CD14-positive monocyte (primary cell): ENCODE data around the gene RTN4RL1. TPM values are rescaled to one million over a fixed set of nuclear protein-coding genes. Genes with fewer than 3 reads are reported as not detected.

ENCODE experiments used
- DNase-seq, 3 donors: peaks; one replicate each; pipeline ENCODE4 v3.0.0-alpha.2; 2011 to 2022
- H2AFZ ChIP-seq: 2 replicates; pipeline ENCODE4 v1.6.0; 2012; ENCODE audit warnings: mild to moderate bottlenecking, low read depth, low read length, inconsistent platforms; ENCODE audit not compliant: insufficient read depth, poor library complexity, severe bottlenecking
- H3K27ac ChIP-seq, 2 donors: 1 replicate in 1 of 2; 2 replicates in 1 of 2; pipeline ENCODE4 v1.5.1; 2012 to 2013; ENCODE audit warnings: low read length in 2 of 2, control low read depth in 1 of 2, inconsistent platforms in 1 of 2, low read depth in 1 of 2, mild to moderate bottlenecking in 1 of 2
- H3K27me3 ChIP-seq, 2 donors: one replicate each; pipeline versions ENCODE4 v1.6.0 to v1.6.1; 2011 to 2013; ENCODE audit warnings: low read length in 2 of 2; ENCODE audit not compliant: control insufficient read depth in 2 of 2, insufficient read depth in 2 of 2
- H3K36me3 ChIP-seq, 2 donors: replicated peaks in 1 of 2; 1 replicate in 1 of 2; 2 replicates in 1 of 2; pipeline versions ENCODE4 v1.5.1 to v1.6.1; 2012 to 2013; ENCODE audit warnings: low read length in 2 of 2, control low read depth in 1 of 2, inconsistent platforms in 1 of 2, mild to moderate bottlenecking in 1 of 2; ENCODE audit not compliant: insufficient read depth in 2 of 2, control insufficient read depth in 1 of 2
- H3K4me1 ChIP-seq, 2 donors: 1 replicate in 1 of 2; 2 replicates in 1 of 2; pipeline versions ENCODE4 v1.5.1 to v1.6.1; 2012 to 2013; ENCODE audit warnings: low read length in 2 of 2, control low read depth in 1 of 2, inconsistent platforms in 1 of 2, mild to moderate bottlenecking in 1 of 2, moderate library complexity in 1 of 2; ENCODE audit not compliant: insufficient read depth in 2 of 2, control insufficient read depth in 1 of 2
- H3K4me2 ChIP-seq: replicated peaks from 2 replicates; pipeline ENCODE3; 2012; ENCODE audit warnings: low read length, moderate library complexity, mild to moderate bottlenecking; ENCODE audit not compliant: poor library complexity, severe bottlenecking; ENCODE audit errors: extremely low read depth
- H3K4me3 ChIP-seq, 3 experiments: fragments of 200-600 bp in 1 of 3; sonication (generic) in 1 of 3; replicated peaks in 1 of 3; 1 replicate in 2 of 3; 2 replicates in 1 of 3; pipeline ENCODE4 v1.5.1; 2011 to 2013; ENCODE audit warnings: low read length in 3 of 3, mild to moderate bottlenecking in 3 of 3, control low read depth in 2 of 3, low read depth in 2 of 3, inconsistent platforms in 1 of 3, moderate library complexity in 1 of 3
- H3K79me2 ChIP-seq: 2 replicates; pipeline ENCODE4 v1.6.0; 2012; ENCODE audit warnings: mild to moderate bottlenecking, control low read depth, inconsistent platforms, low read length, moderate library complexity; ENCODE audit not compliant: insufficient read depth
- H3K9ac ChIP-seq: 2 replicates; pipeline ENCODE4 v1.6.0; 2017; ENCODE audit warnings: low read length, mild to moderate bottlenecking; ENCODE audit not compliant: insufficient read depth, poor library complexity, severe bottlenecking
- H3K9me3 ChIP-seq, 2 donors: replicated peaks in 1 of 2; 1 replicate in 1 of 2; 2 replicates in 1 of 2; pipeline versions ENCODE4 v1.5.1 to v1.6.1; 2012 to 2013; ENCODE audit warnings: low read length in 2 of 2, control low read depth in 1 of 2; ENCODE audit not compliant: control insufficient read depth in 1 of 2, insufficient read depth in 1 of 2
- H4K20me1 ChIP-seq: 2 replicates; pipeline ENCODE4 v1.6.0; 2012; ENCODE audit warnings: mild to moderate bottlenecking, low read length, control low read depth, moderate library complexity; ENCODE audit not compliant: insufficient read depth
- H3K27ac Mint-ChIP-seq, 7 donors: one replicate each; pipeline ENCODE4 v1.8.0; 2020; ENCODE audit warnings: mild to moderate bottlenecking in 7 of 7, mixed read lengths in 7 of 7, moderate library complexity in 6 of 7, inconsistent platforms in 2 of 7
- H3K27me3 Mint-ChIP-seq, 3 donors: one replicate each; pipeline ENCODE4 v1.8.0; 2021 to 2022; ENCODE audit warnings: low read depth in 3 of 3, mild to moderate bottlenecking in 3 of 3, mixed read lengths in 3 of 3, moderate library complexity in 3 of 3, inconsistent platforms in 1 of 3
- H3K36me3 Mint-ChIP-seq, 2 donors: one replicate each; pipeline ENCODE4 v1.8.0; 2020; ENCODE audit warnings: mixed read lengths in 2 of 2, inconsistent platforms in 1 of 2, mild to moderate bottlenecking in 1 of 2
- H3K4me1 Mint-ChIP-seq: one replicate; pipeline ENCODE4 v1.8.0; 2020; ENCODE audit warnings: mild to moderate bottlenecking, mixed read lengths
- H3K4me3 Mint-ChIP-seq, 2 donors: one replicate each; pipeline ENCODE4 v1.8.0; 2020; ENCODE audit warnings: mild to moderate bottlenecking in 2 of 2, mixed read lengths in 2 of 2, moderate library complexity in 1 of 2
- H3K9me3 Mint-ChIP-seq, 7 donors: one replicate each; pipeline ENCODE4 v1.8.0; 2020 to 2022; ENCODE audit warnings: mixed read lengths in 7 of 7, mild to moderate bottlenecking in 6 of 7, moderate library complexity in 6 of 7, inconsistent platforms in 2 of 7
- WGBS: methylation state at CpG from one replicate; pipeline ENCODE4 v1.1.5; 2013; ENCODE audit warnings: missing lambda C conversion rate; ENCODE audit not compliant: insufficient coverage; 5-methylcytosine and 5-hydroxymethylcytosine counted together
- intact Hi-C, 2 donors: fragments of 100-400 bp; cut with micrococcal nuclease; formaldehyde crosslinking; loops; one replicate each; pipeline versions ENCODE4 v1.15.0 to v1.15.1; 2023
- polyA plus RNA-seq, 3 donors: library from polyadenylated mRNA; depleted of rRNA in 1 of 3; unstranded in 2 of 3; stranded (reverse) in 1 of 3; fragments of 300-500 nt in 2 of 3; fragments of >200 nt in 1 of 3; fragmentation: Illumina TruSeq in 2 of 3; gene quantifications; 1 replicate in 2 of 3; 2 replicates in 1 of 3; pipeline ENCODE4 v1.2.3, GENCODE V29; 2012 to 2021
- TF ChIP-seq, protein P1 (sequence below): fragments of 200-600 bp; IDR thresholded peaks from one replicate; pipeline ENCODE4 v1.8.0; 2022; ENCODE audit warnings: antibody characterized with exemption, mild to moderate bottlenecking

RTN4RL1 gene
- polyA plus RNA-seq, 3 donors = 0.07 to 0.29 (median 0.11) TPM

DNA sequence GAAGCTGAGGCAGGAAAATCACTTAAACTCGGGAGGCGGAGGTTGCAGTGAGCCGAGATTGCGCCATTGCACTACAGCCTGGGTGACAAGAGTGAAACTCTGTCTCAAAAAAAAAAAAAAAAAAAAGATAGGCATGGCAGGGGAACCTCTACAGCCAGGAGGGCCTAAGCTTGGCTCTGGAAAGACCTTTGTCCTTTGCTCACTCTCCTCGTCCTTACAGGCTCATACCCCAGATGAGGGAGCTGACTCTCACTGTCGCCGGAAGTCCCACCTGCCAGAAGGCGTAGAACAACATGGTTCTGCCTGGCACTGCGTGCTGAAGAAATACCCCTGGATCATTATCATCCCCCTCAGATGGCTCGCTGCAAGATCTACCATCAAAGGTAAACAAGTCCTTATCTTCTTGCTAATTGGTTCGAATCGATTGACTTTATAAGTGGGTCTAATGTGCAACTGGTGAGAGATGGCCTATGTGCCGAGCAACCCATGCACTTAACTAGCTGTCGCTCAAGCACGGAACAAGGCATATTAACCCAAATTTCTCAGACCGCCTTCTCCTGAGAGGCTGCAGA is 29.7 kb downstream of the RTN4RL1 start:
- H3K4me3 Mint-ChIP-seq = no peak overlapping the region
- no peak overlapping the region for H3K27ac Mint-ChIP-seq
- DNase-seq = no peak
- TF ChIP-seq, protein P1, sequence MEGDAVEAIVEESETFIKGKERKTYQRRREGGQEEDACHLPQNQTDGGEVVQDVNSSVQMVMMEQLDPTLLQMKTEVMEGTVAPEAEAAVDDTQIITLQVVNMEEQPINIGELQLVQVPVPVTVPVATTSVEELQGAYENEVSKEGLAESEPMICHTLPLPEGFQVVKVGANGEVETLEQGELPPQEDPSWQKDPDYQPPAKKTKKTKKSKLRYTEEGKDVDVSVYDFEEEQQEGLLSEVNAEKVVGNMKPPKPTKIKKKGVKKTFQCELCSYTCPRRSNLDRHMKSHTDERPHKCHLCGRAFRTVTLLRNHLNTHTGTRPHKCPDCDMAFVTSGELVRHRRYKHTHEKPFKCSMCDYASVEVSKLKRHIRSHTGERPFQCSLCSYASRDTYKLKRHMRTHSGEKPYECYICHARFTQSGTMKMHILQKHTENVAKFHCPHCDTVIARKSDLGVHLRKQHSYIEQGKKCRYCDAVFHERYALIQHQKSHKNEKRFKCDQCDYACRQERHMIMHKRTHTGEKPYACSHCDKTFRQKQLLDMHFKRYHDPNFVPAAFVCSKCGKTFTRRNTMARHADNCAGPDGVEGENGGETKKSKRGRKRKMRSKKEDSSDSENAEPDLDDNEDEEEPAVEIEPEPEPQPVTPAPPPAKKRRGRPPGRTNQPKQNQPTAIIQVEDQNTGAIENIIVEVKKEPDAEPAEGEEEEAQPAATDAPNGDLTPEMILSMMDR = no peak
- no peak overlapping the region for H3K27ac ChIP-seq
- peaks cover 48 to 71% (median 51%) of the 10 kb centered on the region in 3 donors for H3K27me3 Mint-ChIP-seq
- H3K9ac ChIP-seq = no peak overlapping the region
- H3K27me3 ChIP-seq = peaks cover 7 to 42% of the 10 kb centered on the region in 2 donors
- H2AFZ ChIP-seq = no peak overlapping the region
- no peak overlapping the region for H3K4me3 ChIP-seq
- no peaks in the 10 kb centered on the region for H3K4me1 Mint-ChIP-seq
- no peaks in the 10 kb centered on the region for H3K79me2 ChIP-seq
- intact Hi-C loops = no loop called here
- 90% methylated on average over 10 of the region's 16 CpGs for WGBS
- H4K20me1 ChIP-seq = no peaks in the 10 kb centered on the region
- H3K4me2 ChIP-seq = no peak overlapping the region
- peaks cover 0 to 5% of the 10 kb centered on the region in 2 donors for H3K4me1 ChIP-seq
- no peaks in the 10 kb centered on the region for H3K36me3 Mint-ChIP-seq
- peaks cover 0 to 12% (median 5%) of the 10 kb centered on the region in 7 donors for H3K9me3 Mint-ChIP-seq
- no peaks in the 10 kb centered on the region for H3K36me3 ChIP-seq
- no peaks in the 10 kb centered on the region for H3K9me3 ChIP-seq

DNA sequence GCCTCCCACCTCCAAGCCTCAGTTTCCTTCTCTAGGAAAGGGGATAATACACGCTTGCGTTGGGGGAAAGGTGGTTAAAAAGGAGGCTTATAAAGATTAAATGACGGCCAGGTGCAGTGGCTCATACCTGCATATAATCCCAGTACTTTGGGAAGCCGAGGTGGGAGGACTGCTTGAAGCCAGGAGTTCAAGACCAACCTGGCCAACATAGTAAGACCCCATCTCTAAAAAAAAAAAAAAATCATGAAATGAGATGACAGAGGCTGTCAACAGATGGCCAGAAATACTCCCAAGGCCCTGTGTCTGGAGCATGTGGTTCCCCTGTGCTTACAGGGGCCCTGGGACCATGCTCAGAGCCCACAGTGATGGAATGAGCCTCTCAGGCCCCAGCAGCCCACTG is 30.4 kb downstream of the RTN4RL1 start:
- no peaks in the 10 kb centered on the region for H3K9me3 ChIP-seq
- Mint-ChIP-seq H3K4me1 (no peaks in the 10 kb centered on the region), H3K27me3 (peaks cover 45 to 66% (median 45%) of the 10 kb centered on the region in 3 donors), H3K4me3 (no peak overlapping the region), H3K27ac (no peak overlapping the region), H3K9me3 (peaks cover 0 to 12% (median 5%) of the 10 kb centered on the region in 7 donors), H3K36me3 (no peaks in the 10 kb centered on the region)
- H4K20me1 ChIP-seq = no peaks in the 10 kb centered on the region
- no CpG with 5 or more reads among the region's 4 CpGs for WGBS
- DNase-seq = no peak
- H3K36me3 ChIP-seq = no peaks in the 10 kb centered on the region
- no peaks in the 10 kb centered on the region for H3K79me2 ChIP-seq
- H3K4me3 ChIP-seq = no peak overlapping the region
- TF ChIP-seq, protein P1 = no peak
- intact Hi-C loops = no loop called here
- H3K4me2 ChIP-seq = no peak overlapping the region
- H3K27ac ChIP-seq = no peak overlapping the region
- H2AFZ ChIP-seq = no peak overlapping the region
- H3K4me1 ChIP-seq = peaks cover 0 to 5% of the 10 kb centered on the region in 2 donors
- no peak overlapping the region for H3K9ac ChIP-seq
- peaks cover 7 to 35% of the 10 kb centered on the region in 2 donors for H3K27me3 ChIP-seq
